OCI-LY1 (cell line): Measurements from ENCODE around the gene EPDR1.

Source experiments
- H2AFZ ChIP-seq: fragments of 200-600 bp; sonication (generic), shearing (Covaris generic); 2 replicates; pipeline ENCODE4 v1.6.0; 2014; ENCODE audit warnings: antibody characterized with exemption, mild to moderate bottlenecking, low read length
- H3F3A ChIP-seq: fragments of 200-600 bp; sonication (generic), shearing (Covaris generic); 2 replicates; pipeline ENCODE4 v1.6.0; 2014; ENCODE audit warnings: mild to moderate bottlenecking, antibody characterized with exemption, low read length, moderate library complexity; ENCODE audit not compliant: insufficient read depth
- H3K27ac ChIP-seq: fragments of 200-600 bp; sonication (generic); 2 replicates; pipeline ENCODE4 v1.5.1; 2014; ENCODE audit warnings: low read length, mixed run types, mild to moderate bottlenecking, low read depth; ENCODE audit not compliant: poor library complexity, severe bottlenecking
- H3K27me3 ChIP-seq: fragments of 200-600 bp; sonication (generic); 2 replicates; pipeline ENCODE4 v1.6.0; 2014; ENCODE audit warnings: antibody characterized with exemption, mild to moderate bottlenecking, low read length, moderate library complexity; ENCODE audit not compliant: insufficient read depth
- H3K36me3 ChIP-seq: fragments of 200-600 bp; sonication (generic); 2 replicates; pipeline ENCODE4 v1.6.1; 2014; ENCODE audit warnings: mild to moderate bottlenecking, antibody characterized with exemption, low read length, moderate library complexity, mixed read lengths; ENCODE audit not compliant: insufficient read depth
- H3K4me1 ChIP-seq: fragments of 200-600 bp; sonication (generic); 2 replicates; pipeline ENCODE4 v1.5.1; 2014; ENCODE audit warnings: mild to moderate bottlenecking, low read length, moderate library complexity; ENCODE audit not compliant: insufficient read depth, severe bottlenecking
- H3K4me2 ChIP-seq: fragments of 200-600 bp; sonication (generic), shearing (Covaris generic); 2 replicates; pipeline ENCODE4 v1.6.1; 2014; ENCODE audit warnings: low read length
- H3K4me3 ChIP-seq: fragments of 200-600 bp; sonication (generic); 2 replicates; pipeline ENCODE4 v1.5.1; 2014; ENCODE audit warnings: low read length, low read depth, mild to moderate bottlenecking, mixed read lengths; ENCODE audit not compliant: poor library complexity, severe bottlenecking
- H3K79me2 ChIP-seq: fragments of 200-600 bp; shearing (Covaris generic); 2 replicates; pipeline ENCODE4 v1.6.1; 2016; ENCODE audit warnings: mixed run types, low read length, mixed read lengths; ENCODE audit not compliant: insufficient read depth
- H3K9ac ChIP-seq: fragments of 200-600 bp; sonication (generic), shearing (Covaris generic); 2 replicates; pipeline ENCODE4 v1.6.1; 2014; ENCODE audit warnings: mild to moderate bottlenecking, low read length, mixed read lengths
- H3K9me2 ChIP-seq: fragments of 200-600 bp; sonication (generic), shearing (Covaris generic); 2 replicates; pipeline ENCODE4 v1.6.1; 2014; ENCODE audit warnings: low read depth, mild to moderate bottlenecking, low read length, mixed read lengths
- H3K9me3 ChIP-seq: fragments of 200-600 bp; shearing (Covaris generic); 2 replicates; pipeline ENCODE4 v1.6.1; 2014; ENCODE audit warnings: low read length, mixed read lengths
- H4K20me1 ChIP-seq: fragments of 200-600 bp; sonication (generic), shearing (Covaris generic); 2 replicates; pipeline ENCODE4 v1.6.0; 2016; ENCODE audit warnings: mild to moderate bottlenecking, low read length; ENCODE audit not compliant: insufficient read depth
- EZH2 ChIP-seq: fragments of 200-600 bp; sonication (generic), shearing (Covaris generic); IDR thresholded peaks from 2 replicates; pipeline ENCODE4 v1.8.0; 2017; ENCODE audit warnings: borderline replicate concordance, mixed run types, mild to moderate bottlenecking, antibody characterized with exemption, low read length, moderate library complexity, mixed read lengths
- TF ChIP-seq, protein P1 (sequence below): fragments of 200-600 bp; sonication (generic), shearing (Covaris generic); IDR thresholded peaks from 2 replicates; pipeline ENCODE4 v1.5.1; 2017; ENCODE audit warnings: mild to moderate bottlenecking, antibody characterized with exemption, low read length, moderate library complexity, mixed read lengths

The EPDR1 gene

GRCh38 chr7:37990337-37990736 is 69.9 kb downstream of the EPDR1 start:
- H3K4me1 ChIP-seq, result no peaks in the 10 kb centered on the region
- no peaks in the 10 kb centered on the region for H3K79me2 ChIP-seq
- H3K9me3 ChIP-seq, result no peaks in the 10 kb centered on the region
- H3K27ac ChIP-seq, result no peak overlapping the region
- no peak overlapping the region for H3K4me3 ChIP-seq
- H4K20me1 ChIP-seq, result no peaks in the 10 kb centered on the region
- no peaks in the 10 kb centered on the region for H3F3A ChIP-seq
- no peak overlapping the region for H3K4me2 ChIP-seq
- no peak overlapping the region for H2AFZ ChIP-seq
- H3K9me2 ChIP-seq, result no peaks in the 10 kb centered on the region
- H3K9ac ChIP-seq, result no peak overlapping the region
- H3K27me3 ChIP-seq, result no peaks in the 10 kb centered on the region
- no peaks in the 10 kb centered on the region for H3K36me3 ChIP-seq
- TF ChIP-seq, protein P1, sequence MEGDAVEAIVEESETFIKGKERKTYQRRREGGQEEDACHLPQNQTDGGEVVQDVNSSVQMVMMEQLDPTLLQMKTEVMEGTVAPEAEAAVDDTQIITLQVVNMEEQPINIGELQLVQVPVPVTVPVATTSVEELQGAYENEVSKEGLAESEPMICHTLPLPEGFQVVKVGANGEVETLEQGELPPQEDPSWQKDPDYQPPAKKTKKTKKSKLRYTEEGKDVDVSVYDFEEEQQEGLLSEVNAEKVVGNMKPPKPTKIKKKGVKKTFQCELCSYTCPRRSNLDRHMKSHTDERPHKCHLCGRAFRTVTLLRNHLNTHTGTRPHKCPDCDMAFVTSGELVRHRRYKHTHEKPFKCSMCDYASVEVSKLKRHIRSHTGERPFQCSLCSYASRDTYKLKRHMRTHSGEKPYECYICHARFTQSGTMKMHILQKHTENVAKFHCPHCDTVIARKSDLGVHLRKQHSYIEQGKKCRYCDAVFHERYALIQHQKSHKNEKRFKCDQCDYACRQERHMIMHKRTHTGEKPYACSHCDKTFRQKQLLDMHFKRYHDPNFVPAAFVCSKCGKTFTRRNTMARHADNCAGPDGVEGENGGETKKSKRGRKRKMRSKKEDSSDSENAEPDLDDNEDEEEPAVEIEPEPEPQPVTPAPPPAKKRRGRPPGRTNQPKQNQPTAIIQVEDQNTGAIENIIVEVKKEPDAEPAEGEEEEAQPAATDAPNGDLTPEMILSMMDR, result no peak
- TF ChIP-seq EZH2, result no peak

DNA sequence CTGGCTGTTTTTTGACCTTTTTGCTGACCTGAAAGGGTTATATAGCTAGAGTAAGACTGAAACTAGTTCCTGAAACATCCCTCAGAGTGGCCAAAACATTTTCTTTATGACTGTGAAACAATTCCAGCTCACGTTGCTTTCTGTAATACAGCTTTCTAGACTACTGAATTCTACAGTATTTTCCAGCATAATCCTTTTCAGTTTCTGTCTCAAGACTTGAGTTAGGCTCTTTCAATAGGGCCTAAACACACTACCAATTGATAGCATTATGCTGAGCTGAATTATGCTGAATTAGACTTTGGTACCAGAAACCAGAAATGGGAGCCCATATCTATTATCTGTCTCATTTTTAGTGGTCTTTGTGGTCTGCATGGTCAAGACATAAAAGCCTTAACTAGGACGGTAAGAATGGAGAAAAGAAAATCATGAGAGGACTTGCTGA is 72.6 kb downstream of the EPDR1 start:
- no peaks in the 10 kb centered on the region for H4K20me1 ChIP-seq
- no peaks in the 10 kb centered on the region for H3F3A ChIP-seq
- H3K27ac ChIP-seq, result no peak overlapping the region
- no peak for TF ChIP-seq EZH2
- TF ChIP-seq, protein P1, result no peak
- no peaks in the 10 kb centered on the region for H3K79me2 ChIP-seq
- no peaks in the 10 kb centered on the region for H3K27me3 ChIP-seq
- no peaks in the 10 kb centered on the region for H3K9me3 ChIP-seq
- H3K9ac ChIP-seq, result no peak overlapping the region
- no peak overlapping the region for H3K4me3 ChIP-seq
- H3K4me1 ChIP-seq, result no peaks in the 10 kb centered on the region
- no peak overlapping the region for H3K4me2 ChIP-seq
- no peak overlapping the region for H2AFZ ChIP-seq
- H3K36me3 ChIP-seq, result no peaks in the 10 kb centered on the region
- no peaks in the 10 kb centered on the region for H3K9me2 ChIP-seq

GRCh38 chr7:37999673-38000072 is 79.2 kb downstream of the EPDR1 start:
- no peaks in the 10 kb centered on the region for H4K20me1 ChIP-seq
- H3K4me2 ChIP-seq, result no peak overlapping the region
- TF ChIP-seq EZH2, result no peak
- TF ChIP-seq, protein P1, result no peak
- H3K27me3 ChIP-seq, result no peaks in the 10 kb centered on the region
- H3F3A ChIP-seq, result no peaks in the 10 kb centered on the region
- H3K27ac ChIP-seq, result no peak overlapping the region
- H3K4me3 ChIP-seq, result no peak overlapping the region
- no peaks in the 10 kb centered on the region for H3K36me3 ChIP-seq
- H3K9ac ChIP-seq, result no peak overlapping the region
- H3K4me1 ChIP-seq, result no peaks in the 10 kb centered on the region
- no peaks in the 10 kb centered on the region for H3K79me2 ChIP-seq
- H3K9me2 ChIP-seq, result no peaks in the 10 kb centered on the region
- H2AFZ ChIP-seq, result no peak overlapping the region
- no peaks in the 10 kb centered on the region; the same call in 1 of the 2 replicates for H3K9me3 ChIP-seq
